ENCODE results near the gene CP. TPM values are rescaled to one million over a fixed set of nuclear protein-coding genes. Genes with fewer than 3 reads are reported as not detected.

CP gene
- total and polyA plus RNA-seq, 11 donors: 0.68 to 5.5 (median 3.5) TPM

DNA sequence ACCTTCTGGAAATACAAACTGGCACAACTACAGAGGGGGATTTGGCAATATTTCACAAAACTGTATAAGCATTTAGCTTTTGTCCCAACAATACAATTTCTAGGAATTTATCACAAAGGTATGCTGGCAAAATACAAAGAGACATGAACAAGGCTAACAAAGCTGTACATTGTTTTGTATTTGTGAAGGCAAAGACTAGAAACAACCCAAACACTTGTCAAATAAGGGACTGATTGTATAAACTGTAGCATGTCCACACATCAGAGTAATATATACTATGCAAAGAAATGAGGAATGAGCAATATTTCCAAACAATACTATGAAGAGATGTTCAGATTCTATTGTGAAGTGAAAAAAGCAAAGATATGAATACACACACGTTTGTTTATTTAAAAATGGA, 26.4 kb downstream of the CP start:
- 71 to 88% (median 85%) methylated on average over 1 of the region's 1 CpG for WGBS, 4 donors
- intact Hi-C loops (cut with DNase I): no loop called here
- no peak overlapping the region for H3K27ac ChIP-seq

DNA sequence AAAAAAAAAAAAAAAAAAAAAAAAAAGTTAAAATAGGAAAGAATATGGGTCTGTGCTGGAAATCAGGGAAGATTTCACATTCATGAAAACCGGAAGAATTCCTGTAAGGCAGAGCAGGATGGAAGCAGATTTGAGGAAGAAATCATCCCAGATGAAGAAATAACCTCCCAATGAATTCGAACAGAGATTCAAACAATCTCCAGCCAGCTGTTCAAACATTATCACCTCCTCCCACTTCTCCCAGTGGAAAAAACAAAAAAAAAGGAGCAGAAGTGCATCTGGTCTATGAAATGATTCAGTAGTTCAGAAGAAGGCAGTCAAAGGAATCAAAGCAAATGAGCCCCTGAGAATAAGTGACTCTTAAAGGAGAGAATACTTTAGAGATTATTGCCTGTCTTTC, 33.1 kb downstream of the CP start:
- TF ChIP-seq POLR2A (IDR thresholded peaks at IDR 0.05): no peak
- TF ChIP-seq, protein P1, sequence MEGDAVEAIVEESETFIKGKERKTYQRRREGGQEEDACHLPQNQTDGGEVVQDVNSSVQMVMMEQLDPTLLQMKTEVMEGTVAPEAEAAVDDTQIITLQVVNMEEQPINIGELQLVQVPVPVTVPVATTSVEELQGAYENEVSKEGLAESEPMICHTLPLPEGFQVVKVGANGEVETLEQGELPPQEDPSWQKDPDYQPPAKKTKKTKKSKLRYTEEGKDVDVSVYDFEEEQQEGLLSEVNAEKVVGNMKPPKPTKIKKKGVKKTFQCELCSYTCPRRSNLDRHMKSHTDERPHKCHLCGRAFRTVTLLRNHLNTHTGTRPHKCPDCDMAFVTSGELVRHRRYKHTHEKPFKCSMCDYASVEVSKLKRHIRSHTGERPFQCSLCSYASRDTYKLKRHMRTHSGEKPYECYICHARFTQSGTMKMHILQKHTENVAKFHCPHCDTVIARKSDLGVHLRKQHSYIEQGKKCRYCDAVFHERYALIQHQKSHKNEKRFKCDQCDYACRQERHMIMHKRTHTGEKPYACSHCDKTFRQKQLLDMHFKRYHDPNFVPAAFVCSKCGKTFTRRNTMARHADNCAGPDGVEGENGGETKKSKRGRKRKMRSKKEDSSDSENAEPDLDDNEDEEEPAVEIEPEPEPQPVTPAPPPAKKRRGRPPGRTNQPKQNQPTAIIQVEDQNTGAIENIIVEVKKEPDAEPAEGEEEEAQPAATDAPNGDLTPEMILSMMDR (IDR thresholded peaks at IDR 0.05): no peak
- no peaks in the 10 kb centered on the region for H3K9me3 ChIP-seq
- H3K27me3 ChIP-seq: no peaks in the 10 kb centered on the region
- no peaks in the 10 kb centered on the region for H3K4me1 ChIP-seq
- intact Hi-C loops (cut with DNase I): no loop called here
- DNase-seq (no peak), ATAC-seq (peak in 2 of 4 donors; percentile 37 to 83)
- peak overlapping the region in 2 of 12 donors; percentile 22 to 26 for H3K27ac ChIP-seq
- H3K4me3 ChIP-seq: no peak overlapping the region
- no peaks in the 10 kb centered on the region for H3K36me3 ChIP-seq
- 40 to 58% (median 55%) methylated on average over 2 of the region's 2 CpGs for WGBS, 4 donors

More for the DNA sequence above, 26.4 kb downstream of the CP start:
- TF ChIP-seq, protein P1 (IDR thresholded peaks at IDR 0.05): no peak
- TF ChIP-seq POLR2A (IDR thresholded peaks at IDR 0.05): no peak
- ATAC-seq (no peak), DNase-seq (no peak)
- H3K27me3 ChIP-seq: no peaks in the 10 kb centered on the region
- H3K36me3 ChIP-seq: no peaks in the 10 kb centered on the region
- H3K4me3 ChIP-seq: no peak overlapping the region
- H3K9me3 ChIP-seq: no peaks in the 10 kb centered on the region
- peaks cover 0 to 3% (median 0%) of the 10 kb centered on the region in 12 donors for H3K4me1 ChIP-seq

DNA sequence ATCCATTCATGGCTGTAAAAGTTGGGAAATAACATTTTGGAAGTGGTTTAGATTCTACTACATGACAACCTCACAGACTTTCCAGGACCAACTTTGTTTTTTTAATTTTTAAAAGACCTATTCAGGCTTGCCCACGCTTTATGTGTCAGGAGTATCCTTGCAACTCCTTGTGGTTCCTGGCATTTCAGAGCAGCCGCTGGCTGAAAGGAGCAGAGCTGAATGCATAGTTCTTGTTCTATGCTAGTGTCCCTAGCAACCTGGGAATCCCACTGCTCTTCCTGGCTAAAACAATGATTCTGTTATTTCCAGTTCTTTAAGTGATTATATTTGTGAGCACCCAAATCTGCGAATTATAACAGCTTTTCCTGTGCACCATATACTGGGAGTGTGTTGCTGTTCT, 34.9 kb downstream of the CP start:
- Histone ChIP-seq H3K9me3 (no peaks in the 10 kb centered on the region), H3K4me3 (no peak overlapping the region), H3K27ac (no peak overlapping the region), H3K27me3 (no peaks in the 10 kb centered on the region), H3K36me3 (no peaks in the 10 kb centered on the region), H3K4me1 (no peaks in the 10 kb centered on the region)
- ATAC-seq: no peak
- WGBS, 4 donors: 92 to 98% (median 95%) methylated on average over 3 of the region's 3 CpGs
- intact Hi-C loops (cut with DNase I): no loop called here
- no peak for TF ChIP-seq POLR2A (IDR thresholded peaks at IDR 0.05)
- TF ChIP-seq, protein P1 (IDR thresholded peaks at IDR 0.05): no peak
- DNase-seq: no peak

DNA sequence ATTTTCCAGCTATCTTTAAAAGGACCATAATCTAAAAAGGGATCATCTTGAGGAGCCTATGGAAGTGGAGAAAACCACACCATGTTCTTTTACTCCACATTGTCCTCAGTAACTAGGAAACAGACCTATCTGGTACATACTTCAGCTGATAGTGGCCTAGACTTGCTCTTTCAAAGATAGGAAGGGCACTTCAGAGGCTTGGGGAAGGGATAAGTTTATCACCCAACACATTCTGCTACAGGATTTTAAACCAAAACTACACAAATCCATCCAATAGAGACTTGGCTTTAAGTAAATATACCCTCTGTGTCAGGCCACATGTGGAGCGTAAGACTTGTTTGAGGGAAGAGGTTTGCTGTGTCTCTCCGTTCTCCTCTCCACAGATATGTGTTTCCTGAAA, 35.4 kb downstream of the CP start:
- WGBS, 4 donors: 96 to 100% (median 98%) methylated on average over 2 of the region's 2 CpGs
- intact Hi-C loops (cut with DNase I): no loop called here
- Histone ChIP-seq H3K9me3 (no peaks in the 10 kb centered on the region), H3K4me3 (no peak overlapping the region), H3K27ac (no peak overlapping the region), H3K27me3 (no peaks in the 10 kb centered on the region), H3K36me3 (no peaks in the 10 kb centered on the region), H3K4me1 (no peaks in the 10 kb centered on the region)
- TF ChIP-seq, protein P1 (IDR thresholded peaks at IDR 0.05): no peak
- no peak for TF ChIP-seq POLR2A (IDR thresholded peaks at IDR 0.05)
- ATAC-seq (no peak), DNase-seq (no peak)
